ENCODE results near the gene HIP1R. TPM values are rescaled to one million over a fixed set of nuclear protein-coding genes. Genes with fewer than 3 reads are reported as not detected.
A peak's percentile ranks its signal among the peaks of the same experiment; 100 is the strongest.

HIP1R gene
- total RNA-seq, 1 donor from 2014 or later: 33.7 TPM

DNA sequence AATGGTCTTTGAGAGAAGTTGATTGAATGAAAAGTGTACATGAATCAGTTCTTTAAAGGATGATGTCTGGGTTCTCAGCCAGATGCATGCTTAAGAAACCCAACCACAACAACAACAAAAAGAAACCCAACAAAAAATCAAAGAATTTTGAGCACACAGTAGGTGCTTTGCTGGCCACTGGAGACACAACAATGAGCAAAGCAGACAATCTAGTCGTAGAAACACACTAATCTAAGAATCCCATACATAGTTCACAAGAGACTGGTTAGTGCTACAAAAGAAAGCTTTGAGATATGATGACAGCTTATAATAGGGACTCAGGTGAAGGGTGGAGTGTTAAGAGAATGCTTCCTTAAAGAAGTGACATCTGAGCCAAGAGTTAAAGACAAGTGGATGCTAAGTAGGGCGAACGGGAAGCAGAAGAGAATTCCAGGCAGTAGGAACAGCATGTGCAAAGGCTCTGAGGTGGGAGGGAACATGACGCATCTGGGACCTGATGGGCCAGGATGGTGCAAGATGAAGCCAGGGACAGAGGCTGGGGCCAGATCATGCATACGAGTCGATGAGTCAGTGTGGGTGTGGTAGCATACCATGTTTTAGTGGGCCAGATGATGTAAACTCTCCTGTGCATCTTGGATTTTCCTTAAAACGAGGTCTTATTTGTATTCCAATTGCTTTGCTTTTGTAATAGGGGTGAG lies 4.6 kb upstream of the HIP1R start:
- no peak for DNase-seq

DNA sequence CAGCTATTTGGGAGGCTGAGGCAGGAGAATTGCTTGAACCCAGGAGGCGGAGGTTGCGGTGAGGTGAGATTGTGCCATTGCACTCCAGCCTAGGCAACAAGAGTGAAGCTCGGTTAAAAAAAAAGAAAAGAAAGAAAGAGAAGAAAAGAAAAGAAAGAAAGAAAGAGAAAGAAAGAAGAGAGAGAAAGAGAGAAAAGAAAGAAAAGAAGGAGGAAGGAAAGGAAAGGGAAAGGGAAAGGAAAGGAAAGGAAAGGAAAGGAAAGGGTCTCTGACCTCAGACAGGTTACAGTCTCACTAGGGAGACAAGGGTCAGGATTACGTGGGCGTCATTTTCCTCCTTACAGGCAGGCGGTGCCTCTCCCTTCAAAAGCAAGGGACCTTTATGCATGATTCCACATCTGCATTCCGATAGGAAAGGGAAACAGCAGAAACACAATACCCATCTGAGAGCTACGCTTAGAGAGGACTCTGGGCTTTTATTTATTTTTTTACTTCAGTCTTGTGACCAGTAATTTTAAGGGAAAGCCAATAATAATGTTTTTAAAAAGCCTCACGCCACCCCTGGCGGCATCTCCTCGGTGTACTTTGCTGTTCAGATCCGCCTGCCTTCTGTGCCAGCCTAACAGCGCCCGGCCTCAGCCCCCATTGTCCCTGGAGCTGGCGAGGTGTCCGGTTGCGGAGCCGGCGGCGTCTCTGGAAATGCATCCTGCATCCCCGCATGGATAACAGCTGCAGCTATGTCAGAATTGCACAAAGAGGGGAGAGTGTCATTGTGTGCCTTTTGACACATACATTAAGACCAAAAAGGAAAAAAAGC lies 945 bp upstream of the HIP1R start:
- DNase-seq: peak; percentile 55

DNA sequence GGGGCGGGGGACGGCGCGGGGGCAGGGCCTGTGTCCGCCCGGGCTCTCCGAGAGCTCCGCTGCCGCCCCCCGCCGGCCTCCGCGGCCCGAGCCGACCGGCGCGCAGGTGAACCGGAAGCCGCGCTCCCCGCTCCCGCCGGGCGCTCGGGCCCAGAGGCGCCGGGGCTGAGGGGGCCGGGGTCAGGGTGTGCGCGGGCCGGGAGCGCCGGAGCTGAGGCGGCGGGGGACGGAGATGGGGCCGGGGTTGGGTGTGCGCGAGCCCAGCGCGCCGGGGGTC lies 431 bp downstream of the HIP1R start:
- DNase-seq: no peak

DNA sequence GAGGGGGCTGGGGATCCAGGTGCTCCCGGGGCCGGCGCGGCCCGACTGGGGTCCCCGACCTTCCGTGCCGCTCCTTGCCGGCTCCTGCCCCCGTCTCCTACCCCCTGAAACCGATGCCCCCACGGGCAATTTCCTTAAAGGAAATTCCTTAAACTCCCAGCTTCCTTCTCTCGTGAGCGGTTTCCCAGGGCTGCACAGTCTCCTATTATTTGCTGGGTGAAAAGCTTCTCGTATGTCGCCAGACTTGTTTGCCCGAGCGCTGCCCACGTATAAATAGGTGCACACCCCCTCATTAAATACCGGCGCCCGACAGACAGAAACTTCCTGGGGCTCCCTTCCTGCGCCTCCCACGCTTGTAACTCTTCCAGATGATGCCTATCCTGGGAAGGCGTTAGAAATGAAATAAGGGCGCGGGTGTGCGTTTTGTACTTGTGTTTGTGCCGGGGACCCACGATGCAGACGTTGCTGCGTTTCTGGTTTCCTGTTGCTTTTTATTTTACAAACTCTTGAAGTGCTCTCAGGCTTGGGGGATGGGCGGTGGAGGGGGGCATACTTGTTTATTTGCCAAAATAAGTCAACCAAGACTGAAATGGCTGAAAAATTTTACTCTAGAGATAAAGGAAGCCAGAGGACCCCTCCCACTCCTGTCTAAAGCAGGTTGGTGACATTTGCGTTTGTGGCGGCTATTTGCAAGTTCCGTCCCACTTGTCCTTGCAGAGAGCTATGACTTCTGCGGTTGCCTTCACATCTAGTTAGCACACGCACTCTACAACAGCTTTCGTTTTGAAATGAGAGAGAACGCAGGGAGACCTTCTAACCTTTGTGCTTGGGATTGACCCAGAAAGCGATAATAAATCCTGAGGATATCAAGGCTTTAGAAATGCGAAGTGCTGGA lies 1.0 kb downstream of the HIP1R start:
- peak; percentile 18 for DNase-seq

DNA sequence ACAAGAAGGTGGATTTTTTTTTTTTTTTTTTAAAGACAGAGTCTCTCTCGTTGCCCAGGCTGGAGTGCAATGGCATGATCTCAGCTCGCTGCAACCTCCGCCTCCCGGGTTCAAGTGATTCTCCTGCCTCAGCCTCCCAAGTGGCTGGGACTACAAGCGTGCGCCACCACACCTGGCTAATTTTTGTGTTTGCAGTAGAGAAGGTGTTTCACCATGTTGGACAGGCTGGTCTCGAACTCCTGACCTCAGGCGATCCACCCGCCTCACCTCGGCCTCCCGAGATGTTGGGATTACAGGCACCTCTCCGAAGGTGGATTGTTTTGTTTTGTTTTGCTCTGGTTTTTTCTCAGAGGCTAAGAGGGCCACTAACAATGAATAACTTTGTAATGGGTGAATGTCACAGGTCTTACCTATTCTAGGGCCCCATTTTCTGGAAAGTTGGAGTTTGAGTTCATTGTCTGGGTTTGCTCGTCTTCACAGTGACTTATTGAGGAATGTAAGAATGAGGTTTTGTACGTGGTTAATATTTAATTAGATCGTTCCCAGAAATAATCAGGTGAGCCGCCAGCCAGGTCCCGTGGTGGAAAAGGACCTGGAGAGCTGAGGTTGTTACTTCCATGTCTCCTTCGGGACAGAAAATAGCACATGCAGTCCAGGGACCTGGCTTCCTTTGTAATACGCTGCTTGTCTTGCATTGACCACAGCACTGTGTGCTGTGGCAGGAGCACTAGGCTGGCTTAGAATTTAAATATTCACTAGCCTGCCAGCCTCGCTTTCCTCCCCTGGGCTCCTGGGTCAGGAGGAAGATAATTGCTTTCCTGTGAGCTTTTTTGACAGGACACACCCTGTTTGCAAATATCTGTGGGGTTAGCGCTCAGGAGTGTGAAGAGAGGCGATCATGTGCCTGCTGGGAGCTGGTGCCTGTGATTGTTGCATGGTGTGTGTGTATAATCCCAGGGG lies 2.3 kb downstream of the HIP1R start:
- DNase-seq: no peak

GRCh38 chr12:122838841-122839240 lies 3.6 kb downstream of the HIP1R start:
- DNase-seq: no peak

GRCh38 chr12:122839907-122840554 lies 4.8 kb downstream of the HIP1R start:
- DNase-seq: no peak

- DNase-seq: no peak
Measured at GRCh38 chr12:122840580-122841513, 5.6 kb downstream of the HIP1R start.

GRCh38 chr12:122841544-122842321 lies 6.5 kb downstream of the HIP1R start:
- no peak for DNase-seq

DNA sequence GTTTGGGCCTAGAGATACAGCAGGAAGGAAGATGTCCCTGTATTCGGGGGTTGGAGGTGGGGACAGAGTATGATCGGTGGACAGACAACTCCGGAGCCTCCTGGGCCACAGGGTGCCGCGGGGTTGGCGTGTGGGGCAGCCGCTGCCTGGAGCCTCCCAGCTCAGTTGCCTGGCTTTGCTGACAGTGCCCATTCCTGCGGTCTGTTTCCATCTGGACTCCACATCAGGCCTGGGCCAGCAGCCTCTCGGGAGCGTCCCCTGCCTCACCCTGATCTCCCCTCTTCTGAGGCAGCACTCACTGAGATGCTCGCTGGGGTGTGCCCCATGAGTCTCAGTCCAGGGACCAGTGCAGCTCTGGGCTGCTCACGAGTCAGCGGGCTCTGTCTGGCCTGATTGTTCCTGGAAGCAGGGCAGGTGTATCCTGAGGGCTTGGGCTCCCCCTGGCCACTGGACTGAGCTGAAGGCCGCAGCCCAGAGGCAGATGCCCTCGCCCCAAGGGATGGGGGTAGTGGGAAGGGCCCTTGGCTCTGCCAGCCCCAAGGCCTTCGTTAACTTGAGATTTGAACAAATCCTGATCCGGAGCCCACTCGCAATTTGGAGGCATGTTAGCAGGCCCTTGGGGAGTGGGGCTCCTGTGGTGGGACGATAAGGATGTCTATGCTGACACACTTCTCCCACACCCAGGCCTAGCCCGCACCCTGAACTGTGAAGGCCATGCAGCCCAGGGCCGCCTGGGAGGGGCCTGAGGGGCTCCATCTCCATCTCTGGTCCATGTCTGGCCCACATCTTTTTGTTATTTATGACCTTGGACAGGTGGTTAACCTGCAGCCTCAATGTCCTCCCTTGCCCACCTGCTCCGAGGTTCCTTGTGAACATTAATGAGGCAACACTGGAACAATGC lies 7.5 kb downstream of the HIP1R start:
- DNase-seq: no peak

DNA sequence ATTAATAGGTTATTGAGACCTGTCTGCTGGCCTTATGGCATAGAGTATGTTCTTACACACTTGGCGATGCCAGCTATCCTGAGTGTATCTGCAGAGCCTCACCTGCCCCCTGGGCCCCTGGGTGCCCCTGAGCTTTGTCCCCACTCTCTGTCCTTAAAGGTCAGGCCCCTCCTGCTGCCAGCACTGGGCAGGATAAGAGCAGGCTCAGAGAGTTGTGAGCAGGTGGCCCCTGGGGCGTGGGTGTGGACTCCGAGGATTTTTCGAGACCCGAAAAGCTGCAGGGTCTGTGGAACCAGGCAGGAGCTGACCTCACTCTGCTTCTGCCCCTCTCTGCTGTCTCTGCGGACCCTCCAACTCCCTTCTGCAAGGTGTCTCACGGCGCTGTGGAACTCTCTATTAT lies 8.2 kb downstream of the HIP1R start:
- DNase-seq: no peak

DNA sequence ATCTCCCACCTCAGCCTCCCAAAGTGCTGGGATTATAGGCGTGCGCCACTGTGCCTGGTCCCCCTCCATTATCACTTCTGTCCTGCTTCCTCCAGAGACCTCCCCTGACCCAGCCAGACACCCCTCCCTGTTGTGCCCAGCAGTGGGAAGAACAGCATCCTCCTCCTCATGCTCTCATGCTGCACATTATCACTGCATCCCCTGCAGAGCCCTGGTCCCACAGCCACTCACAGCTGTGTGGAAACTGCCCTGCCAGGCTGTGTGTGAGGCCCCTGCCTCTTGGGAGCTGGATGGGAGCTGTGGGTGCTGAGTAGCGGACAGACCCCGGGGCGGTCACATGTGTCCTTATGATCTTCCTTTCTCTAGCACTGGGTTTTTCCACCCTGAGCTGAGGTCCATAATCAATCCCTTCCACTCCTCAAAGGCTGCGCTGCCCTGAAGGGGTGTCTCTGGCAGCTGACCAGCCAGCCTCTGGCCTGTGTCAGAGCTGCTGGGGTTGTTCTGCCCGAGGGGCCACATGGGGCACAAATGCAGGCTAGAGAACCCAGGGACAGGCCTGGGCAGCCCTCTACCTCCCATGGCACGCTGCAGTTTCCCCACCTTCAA lies 9.2 kb downstream of the HIP1R start:
- DNase-seq: no peak

DNA sequence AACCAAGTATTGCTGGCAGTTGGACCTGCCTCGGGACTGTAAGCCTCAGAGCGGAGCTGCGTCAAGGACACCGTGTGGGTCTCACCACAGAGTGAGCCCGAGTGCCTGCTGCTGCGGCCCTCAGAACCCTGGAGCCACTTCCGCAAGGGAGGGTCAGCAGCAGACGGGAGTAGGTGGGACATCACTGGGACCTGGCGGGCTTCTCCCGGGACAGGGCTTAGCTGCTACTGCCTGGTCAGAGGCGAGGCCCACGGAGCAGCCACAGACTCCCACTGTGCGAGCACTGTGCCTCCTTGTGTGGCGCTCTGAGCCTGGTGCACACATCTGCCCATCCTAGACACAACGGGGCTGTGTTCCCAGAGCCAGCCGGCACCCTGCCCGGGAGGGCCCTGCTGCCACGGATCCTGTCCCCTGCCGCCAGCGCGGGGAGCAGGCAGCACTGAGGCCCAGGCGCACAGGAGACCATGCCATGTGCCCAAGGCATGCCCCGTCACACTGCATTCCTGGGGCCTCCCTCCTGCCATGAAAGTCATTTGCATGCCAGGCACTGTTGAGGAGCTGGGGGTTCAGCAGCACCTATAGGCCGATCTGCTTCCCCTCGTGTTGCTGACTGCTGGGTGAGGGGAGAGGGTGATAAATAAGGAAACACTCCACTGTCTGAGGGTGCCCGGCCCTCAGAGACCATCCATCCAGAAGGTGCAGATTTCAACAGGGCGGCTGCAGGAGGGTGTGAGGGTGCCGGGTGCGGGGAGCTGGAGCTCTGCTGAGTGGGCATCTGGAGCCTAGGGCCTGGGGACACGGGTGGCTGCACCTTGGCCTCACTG lies 10.0 kb downstream of the HIP1R start:
- no peak for DNase-seq

DNA sequence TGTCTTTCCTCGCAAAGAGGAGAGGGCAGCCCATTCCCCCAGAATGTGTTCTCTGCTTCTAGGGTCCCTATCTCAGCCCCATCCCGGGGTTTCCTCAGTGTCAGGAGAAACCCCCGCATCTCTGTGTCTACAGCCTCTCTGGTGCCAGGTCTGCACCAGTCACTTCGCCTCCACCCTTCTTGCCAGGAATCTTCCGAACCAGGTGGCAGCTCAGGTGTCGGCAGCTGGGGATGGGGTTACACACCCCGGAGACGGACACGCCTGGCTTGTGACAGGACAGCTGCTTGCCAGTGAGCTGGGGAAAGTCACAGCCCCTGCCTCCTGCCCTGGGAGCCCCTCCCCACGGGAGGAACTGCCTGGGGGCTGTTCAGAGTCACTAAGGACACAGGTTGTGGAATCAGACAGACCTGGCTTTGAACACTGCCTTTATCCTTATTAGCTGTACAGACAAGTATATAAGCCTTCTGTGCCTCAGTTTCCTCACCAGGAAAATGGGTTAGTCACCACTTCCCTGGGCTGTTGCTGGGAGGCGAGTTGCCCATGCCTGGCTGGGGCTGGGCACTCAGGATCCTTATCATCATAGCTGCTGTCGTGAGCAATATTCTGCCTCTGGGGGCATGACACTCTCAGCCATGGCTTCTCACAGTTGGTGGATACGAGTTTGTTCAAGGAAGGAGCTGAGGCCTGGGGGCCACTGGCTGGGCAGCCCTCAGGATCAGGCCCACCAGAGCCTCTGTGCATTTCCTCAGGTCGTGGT lies 10.8 kb downstream of the HIP1R start:
- DNase-seq: no peak

DNA sequence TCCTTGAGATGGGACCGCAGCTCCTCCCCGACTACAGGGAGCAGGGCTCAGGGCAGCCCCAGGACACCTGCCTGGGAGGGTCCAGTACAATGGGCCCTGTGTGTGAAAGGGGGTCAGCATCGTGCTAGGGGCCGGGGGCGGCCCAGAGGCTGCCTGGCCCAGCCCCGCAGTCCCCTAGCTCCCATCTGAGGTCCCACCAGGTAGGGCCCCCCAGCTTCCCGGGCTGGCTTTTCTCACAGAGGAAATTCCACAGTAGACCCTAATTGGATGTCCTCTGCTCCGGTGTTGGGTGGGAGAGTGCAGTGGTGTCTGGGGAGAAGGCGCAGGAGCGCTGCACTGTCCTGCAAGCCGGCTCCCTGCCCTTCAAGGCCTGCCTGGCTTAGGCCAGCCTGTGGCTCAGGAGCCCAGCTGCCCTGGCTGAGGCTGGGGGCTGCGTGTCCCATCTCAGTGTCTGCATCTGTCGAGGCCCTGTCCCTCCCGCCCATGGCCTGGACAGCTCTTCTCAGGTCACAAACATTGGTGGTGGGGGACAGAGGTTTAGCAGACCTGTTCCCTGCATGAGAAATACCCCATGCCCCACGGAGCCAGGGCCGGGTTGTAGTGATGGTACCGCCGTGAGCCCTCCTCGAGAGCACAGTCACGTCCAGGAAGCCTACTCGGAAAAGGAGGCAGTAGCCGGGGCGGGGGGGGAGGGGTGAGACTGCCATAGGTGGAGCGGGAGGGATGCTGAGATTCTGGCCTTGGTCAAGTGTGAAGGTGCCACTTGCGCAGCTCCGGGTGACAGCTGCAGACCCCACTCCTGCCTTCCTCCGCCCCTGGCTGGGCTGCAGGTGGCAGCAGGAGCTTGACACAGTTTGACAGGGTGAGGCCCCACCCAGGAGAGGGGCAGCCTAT lies 11.6 kb downstream of the HIP1R start:
- no peak for DNase-seq
